HEK293T (cell line): ENCODE data around the gene SLC25A31.

Experiments used
- BHLHE40 ChIP-seq: fragments of 450-650 bp; IDR thresholded peaks from 2 replicates; pipeline ENCODE4 v1.6.1; 2016; ENCODE audit warnings: mild to moderate bottlenecking, moderate library complexity, borderline replicate concordance
- ELF4 ChIP-seq: fragments of 450-650 bp; IDR thresholded peaks from 2 replicates; pipeline ENCODE4 v1.6.1; 2017; ENCODE audit warnings: antibody characterized with exemption
- FOXM1 ChIP-seq: fragments of 450-650 bp; IDR thresholded peaks from 2 replicates; pipeline ENCODE4 v1.6.1; 2017; ENCODE audit warnings: mild to moderate bottlenecking, borderline replicate concordance
- SUZ12 ChIP-seq: fragments of 450-650 bp; IDR thresholded peaks from 2 replicates; pipeline ENCODE4 v1.6.1; 2016; ENCODE audit warnings: mild to moderate bottlenecking
- TARDBP ChIP-seq: fragments of 450-650 bp; IDR thresholded peaks from 2 replicates; pipeline ENCODE4 v1.6.1; 2016

GRCh38 chr4:127734976-127735375, 4.8 kb downstream of the SLC25A31 start:
- TF ChIP-seq TARDBP (no peak), BHLHE40 (no peak), FOXM1 (no peak), SUZ12 (no peak), ELF4 (no peak)
